Measurements from ENCODE around the gene PYY.
A peak's percentile ranks its signal among the peaks of the same experiment; 100 is the strongest.
"Not testable (repeated sequence)": the region's sequence is repeated elsewhere in the genome, so short reads cannot be mapped to it uniquely, and the experiment has no call there.

PYY gene

DNA sequence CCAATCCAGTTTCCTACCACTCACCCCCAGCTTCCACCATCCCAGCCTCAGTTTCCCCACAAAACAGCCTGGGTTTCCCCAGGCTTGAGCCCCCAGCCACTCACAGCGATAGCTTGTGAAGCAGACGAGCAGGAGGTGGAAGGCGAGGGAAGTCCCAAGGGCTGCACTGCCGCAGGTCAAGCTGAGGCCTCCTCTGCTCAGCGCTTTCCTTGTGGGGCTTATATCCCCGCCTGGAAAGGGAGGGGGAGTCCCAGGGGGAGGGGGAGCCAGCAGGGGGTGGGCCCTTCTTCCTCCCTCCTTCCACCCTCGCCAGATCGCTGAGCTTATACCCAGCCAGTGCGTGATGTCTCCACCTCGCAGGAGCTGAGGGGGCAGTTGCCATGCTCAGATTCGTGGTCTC, at the start of gene PYY:
Gene PYY (minus strand): TSS at position 195 of the 400 bp plus-strand sequence. CDS start 457 bp downstream, outside the sequence.
- no peak for DNase-seq (ENCODE audit: low read depth, low spot score)

DNA sequence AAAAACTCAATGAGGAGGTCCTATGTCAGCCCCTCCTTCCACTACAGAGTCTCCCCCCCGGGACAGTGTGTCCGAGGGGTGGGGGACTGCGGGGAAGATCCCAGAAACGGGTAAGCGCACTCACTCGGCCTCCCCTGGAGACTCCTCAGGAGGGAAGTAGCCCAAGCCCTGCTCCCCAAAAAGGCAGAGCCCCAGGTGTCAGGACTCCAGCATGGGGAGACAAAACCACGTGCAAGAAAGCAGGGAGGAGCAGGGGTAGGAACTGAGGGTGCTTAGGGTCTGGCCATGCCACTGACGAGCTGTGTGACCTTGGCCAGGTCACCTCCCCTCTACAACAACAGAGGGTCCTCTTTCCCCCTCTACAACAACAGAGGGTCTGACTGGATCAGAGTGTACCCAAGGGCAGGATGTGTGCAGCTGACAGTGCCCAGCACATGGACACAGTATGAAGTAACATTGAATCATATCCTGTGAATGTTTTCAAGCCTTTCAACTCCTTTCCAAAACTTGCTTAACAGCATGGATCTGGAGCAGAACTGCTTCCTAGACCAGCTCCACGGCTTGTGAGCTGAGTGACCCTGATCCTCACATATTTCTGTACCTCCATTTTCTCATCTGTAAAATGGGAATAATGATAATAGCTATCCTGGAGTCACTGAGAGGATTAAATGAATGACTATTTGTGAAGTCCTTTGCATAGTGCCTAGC, 48.6 kb upstream of the PYY start:
- DNase-seq (ENCODE audit: low read depth, low spot score): no peak

DNA sequence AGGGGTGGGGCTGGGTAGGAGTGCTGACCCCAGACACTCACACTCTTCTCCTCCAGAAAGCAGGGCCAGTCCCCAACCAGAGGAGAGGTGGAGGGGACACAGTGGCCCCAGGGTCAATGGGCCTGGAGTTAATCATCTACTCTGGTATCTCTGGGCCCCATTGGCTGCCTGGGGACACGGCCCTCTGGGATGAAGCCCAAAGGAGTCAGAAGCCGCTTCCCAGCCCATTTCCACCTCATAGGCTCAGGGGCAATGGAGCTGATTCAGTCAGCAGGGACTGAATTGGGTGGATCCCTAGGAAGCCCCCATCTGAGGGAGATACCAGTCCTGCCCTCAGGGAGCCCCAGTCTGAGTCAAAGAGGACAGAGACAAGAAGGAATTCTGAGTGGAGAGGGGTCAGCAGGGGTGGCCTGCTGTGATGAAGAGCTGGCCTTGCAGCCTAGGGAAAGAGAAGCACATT, 47.8 kb upstream of the PYY start:
- DNase-seq (ENCODE audit: low read depth, low spot score): no peak

DNA sequence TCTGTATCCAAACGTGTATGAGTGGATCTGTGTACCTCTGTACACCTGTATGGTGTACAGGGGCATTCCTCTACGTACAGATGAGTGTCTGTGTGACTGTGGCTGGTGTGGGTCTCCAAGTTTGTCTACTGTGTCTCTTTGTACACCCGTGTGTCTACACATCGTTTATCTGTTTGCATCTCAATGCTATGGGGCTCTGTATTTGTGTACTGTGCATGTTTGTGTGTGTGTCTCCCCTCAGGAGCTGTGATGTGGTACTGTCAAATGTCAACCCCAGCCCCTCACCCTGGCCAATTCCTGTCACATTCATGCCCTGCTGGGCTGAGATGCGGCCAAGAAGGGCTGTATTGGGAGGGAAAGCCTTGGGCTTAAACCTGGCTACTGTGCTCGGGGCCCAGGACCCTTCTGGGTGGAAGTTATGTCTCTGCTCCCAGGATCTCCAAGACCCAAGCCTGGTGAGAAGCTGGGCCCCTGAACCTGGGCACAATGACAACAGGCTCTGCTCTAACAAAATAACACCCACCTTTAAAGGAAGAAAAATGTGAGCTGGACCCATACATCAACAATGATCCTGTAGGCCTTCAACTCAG, 47.2 kb upstream of the PYY start:
- no peak for DNase-seq (ENCODE audit: low read depth, low spot score)

DNA sequence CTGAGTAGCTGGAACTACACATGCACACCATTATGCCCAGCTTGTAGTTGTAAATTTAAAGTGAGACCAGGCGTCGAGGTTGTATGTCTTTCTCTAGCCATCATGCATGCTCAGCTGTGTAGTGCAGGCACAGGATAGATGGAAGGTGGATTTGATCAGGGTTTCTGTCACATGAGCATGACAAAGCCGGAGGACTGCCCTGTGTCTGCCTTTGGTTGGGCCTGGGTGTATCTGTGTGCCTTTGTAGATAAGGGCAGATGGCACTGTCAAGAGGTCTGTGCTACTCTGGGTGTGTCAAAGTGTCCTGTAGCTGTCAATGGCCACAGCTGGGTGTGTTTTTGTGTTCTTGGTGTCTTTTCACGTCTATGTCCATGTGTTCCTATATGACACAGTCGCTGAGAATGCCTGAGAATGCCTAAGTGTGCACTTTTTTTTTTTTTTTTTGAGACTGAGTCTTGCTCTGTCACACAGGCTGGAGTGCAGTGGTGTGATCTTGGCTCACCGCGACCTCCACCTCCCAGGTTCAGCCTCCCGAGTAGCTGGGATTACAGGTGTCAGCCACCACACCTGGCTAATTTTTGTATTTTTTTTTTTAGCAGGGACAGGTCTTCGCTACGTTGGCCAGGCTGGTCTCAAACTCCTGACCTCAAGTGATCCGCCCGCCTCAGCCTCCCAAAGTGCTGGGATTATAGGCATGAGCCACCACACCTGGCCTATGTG, 46.6 kb upstream of the PYY start:
- no peak for DNase-seq (ENCODE audit: low read depth, low spot score)

DNA sequence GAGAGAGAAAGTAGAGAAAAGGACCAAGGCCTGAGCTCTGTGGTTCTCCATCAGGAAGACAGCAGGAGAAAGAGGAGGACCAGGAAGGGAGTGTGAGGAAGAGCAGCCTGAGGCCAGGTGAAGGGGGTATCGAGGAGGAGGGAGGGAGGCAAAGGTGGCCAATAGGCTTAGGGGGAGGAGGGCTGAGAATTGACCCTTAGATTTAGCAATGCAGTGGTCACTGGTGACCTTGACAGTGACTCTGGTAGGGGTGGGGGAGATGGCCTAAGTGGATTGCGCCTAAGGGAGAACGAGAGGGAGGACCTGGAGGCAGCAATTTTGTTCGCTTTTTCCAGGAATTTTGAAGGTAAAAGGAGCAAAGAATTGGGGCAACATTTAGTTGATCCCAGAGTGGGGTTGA, 45.3 kb upstream of the PYY start:
- no peak for DNase-seq (ENCODE audit: low read depth, low spot score)

DNA sequence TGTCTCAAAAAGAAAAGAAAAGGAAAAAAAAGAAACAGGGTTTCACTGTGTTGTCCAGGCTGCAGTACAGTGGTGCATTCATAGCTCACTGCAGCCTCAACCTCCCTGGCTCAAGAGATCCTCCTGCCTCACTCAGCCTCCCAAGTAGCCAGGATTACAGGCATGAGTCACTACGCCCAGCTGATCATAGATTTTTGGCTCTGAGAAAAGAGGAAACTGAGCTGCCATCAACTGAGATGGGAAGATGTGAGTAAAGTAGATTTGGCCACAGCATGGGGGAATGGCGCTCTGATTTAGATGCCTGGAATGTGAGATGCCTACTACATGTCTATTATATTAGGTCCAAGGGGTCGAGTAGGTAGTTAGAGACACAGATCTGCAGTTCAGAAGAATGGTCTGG, 44.8 kb upstream of the PYY start:
- peak; percentile 33 for DNase-seq (ENCODE audit: low read depth, low spot score)

DNA sequence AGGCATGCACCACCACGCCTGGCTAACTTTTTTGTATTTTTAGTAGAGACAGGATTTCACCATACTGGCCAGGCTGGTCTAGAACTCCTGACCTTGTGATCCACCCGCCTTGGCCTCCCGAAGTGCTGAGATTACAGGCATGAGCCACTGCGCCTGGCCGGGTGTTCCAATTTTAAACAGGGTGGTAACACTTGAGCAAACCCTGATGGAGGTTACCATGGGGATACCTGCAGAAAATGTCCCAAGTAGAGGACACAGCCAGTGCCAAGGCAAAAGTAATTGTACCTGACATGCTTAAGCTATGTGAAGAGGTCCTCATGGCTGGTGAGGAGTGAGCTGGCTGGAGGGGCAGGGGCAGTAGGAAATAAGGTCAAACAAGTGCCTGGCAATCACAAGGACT, 43.4 kb upstream of the PYY start:
- not testable (repeated sequence) for DNase-seq (ENCODE audit: low read depth, low spot score)

DNA sequence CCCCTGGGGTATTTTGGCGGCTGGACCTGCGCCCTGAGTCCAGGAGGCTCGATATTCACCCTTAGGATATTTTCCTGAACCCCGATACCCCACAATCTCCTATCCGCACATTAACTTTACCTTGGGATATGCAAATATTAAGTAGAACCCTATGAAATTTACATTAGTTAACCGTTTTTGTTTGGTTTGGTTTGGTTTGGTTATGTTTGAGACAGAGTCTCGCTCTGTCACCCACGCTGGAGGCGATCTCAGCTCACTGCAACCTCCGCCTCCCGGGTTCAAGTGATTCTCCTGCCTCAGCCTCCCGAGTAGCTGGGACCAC, 41.4 kb upstream of the PYY start:
- no peak for DNase-seq (ENCODE audit: low read depth, low spot score)

DNA sequence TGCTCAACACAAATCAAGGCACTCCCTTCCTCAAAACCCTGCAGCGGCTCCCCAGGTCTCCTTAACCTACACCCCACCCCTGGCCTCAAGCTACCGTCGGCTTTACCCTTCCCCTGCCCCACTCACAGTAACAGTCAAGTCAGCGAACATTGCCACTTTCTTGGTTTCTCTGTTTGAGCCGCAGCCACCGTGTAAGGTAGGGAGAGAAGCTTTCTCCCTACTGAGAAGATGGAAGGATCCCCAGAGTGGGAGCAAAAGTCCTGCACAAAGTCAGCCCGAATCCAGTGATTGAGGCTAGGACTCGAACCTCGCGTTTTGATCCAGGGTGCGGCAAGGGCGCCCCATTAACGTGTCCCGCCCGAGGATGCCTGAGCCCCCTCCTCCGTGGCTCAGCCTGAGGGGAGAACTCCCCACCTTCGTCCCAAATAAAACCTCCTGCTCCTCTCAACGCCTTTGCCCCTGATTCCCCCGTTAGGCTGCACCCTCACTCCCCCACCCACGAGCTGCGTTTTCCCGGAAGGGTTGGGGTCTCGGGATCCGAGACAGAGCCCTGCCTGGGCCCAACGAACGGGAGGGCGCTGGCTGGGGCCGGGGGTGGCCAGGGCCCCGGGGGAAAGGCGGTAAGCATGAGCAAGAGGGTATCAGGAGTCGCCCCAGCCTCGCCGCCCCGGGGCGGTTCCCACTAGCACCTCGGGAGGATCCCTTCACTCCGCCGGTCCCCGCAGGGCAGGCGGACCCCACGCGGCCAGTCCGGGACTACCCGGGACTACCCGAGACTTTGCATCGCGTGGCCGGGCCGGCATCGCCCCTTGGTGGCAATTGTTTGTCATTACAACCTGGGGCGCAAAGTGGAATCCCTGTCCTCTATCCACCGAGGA, 40.8 kb upstream of the PYY start:
- peak; percentile 78 for DNase-seq (ENCODE audit: low read depth, low spot score)

DNA sequence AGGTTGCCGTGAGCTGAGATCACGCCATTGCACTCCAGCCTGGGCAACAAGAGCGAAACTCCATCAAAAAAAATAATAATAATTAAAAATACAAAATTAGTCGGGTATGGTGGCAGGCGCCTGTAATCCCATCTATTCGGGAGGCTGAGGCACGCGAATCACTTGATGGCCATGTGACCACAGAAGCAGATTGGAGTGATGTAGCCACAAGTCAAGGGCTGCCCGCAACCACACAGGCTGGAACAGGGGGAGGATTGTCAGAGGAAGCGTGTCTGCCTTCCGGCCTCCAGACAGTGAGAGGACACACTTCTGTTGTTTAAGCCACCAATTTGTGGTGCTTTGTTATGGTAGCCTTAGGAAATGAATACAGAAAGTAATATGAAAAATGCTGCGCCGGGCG, 38.9 kb upstream of the PYY start:
- DNase-seq (ENCODE audit: low read depth, low spot score): no peak

DNA sequence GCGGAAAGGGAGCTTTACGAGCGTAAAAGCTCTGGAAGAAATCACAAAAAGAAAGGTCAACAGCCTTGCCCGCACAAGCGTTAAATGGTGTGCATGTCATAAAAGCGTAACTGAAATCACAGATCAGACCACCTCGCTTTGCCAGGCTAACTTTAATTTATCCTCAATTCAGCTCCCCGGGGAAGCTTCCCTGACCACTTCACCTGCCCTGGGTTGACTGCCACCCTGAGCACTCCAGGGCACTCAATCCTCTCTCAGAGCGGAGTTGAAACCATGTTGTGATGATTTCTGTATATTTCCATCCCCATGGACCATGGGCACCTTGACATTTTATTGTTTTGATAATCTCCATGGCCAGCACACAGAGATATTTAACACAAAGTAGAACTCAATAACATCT, 34.6 kb upstream of the PYY start:
- no peak for DNase-seq (ENCODE audit: low read depth, low spot score)

DNA sequence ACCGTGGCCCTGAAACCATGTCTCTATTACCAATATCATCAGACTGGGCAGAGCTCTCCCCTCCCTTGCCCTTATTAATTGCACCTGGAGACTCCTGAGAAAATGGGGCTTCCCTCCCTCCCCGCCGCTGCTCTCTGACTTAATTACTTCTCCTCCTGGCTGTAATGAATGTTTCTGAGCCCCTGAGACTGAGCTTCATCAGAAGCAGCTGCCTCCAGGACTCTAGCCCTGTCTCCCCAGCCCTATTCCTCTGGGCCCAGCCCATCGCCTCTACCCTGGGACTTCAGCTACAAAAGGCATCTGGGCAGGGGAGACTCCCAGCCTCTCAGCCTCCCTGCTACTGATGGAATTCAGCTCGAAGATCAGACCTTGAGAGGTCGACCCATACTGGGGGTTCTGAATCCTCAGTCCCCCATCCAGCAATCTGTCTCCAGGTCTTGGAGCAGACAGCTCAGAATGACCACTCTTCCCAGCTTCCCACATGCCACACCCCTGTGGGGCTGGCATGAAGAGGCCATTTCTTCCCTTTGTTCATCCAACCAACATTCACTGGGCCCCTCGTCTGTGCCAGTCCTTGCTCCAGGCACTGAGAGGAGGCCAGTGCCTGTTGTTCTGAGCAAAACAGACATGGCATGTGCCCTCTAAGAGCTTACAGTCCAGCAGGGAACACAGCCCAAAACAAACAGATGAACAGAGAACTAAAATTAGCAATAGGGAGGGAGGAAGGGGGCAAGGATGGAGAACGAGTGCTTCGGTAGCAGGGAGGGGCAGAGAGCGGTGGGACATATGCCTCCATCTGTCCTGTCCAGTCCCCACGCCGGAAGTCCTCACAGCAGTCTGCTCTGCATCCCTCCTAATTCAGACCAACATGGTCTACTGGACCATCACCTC, 33.6 kb upstream of the PYY start:
- no peak for DNase-seq (ENCODE audit: low read depth, low spot score)

DNA sequence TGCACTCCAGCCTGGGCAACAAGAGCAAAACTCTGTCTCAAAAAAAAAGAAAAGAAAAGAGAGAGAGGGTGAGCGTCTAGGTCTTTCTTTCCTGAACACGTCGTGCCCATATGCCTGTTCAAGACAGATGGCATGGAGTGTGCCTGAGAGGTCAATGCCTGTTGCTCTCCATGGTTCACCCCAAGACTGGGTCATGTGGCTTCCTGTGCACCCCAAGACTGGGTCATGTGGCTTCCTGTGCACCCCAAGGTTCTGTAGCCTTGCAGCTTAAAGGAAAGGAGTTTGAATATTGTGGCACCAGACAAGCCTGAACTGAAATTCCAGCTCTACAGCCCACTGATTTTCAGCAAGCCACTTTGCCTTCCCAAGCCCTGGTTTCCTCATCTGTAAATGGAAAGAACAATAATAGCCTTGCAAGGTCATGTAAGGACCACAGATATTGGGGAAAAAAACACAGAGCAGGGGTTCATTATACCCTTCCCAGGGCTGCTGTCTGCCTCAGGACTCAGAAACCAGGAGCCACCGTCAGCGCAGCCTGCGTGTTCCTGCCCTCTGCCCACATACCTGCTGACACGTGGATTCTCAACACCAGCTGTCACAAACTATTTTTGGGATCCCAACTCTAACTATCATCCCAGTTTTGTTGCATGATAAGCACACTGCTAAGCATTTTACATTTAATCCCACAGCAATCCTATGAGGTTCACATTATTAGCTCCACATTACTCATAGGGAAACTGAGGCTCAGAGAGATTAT, 32.7 kb upstream of the PYY start:
- DNase-seq (ENCODE audit: low read depth, low spot score): no peak

DNA sequence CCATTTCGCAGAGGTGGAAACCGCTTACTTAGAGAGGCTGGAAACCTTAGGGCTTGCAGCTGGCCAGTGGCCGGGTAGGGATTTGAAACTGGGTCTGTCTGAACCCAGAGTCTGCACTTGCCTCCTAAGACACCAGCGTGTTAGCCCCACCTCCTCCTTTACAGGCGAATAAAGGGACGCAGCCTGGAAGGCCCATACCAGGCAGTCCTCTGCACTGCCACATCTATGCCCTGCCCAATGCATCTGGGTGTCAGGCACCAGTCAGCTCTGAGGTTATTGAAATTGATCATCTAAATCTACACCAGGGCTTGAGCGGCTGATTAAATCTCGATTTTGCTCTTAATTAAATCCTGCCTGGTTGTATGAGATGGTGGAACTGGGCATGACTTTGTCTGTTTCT, 30.8 kb upstream of the PYY start:
- no peak for DNase-seq (ENCODE audit: low read depth, low spot score)

DNA sequence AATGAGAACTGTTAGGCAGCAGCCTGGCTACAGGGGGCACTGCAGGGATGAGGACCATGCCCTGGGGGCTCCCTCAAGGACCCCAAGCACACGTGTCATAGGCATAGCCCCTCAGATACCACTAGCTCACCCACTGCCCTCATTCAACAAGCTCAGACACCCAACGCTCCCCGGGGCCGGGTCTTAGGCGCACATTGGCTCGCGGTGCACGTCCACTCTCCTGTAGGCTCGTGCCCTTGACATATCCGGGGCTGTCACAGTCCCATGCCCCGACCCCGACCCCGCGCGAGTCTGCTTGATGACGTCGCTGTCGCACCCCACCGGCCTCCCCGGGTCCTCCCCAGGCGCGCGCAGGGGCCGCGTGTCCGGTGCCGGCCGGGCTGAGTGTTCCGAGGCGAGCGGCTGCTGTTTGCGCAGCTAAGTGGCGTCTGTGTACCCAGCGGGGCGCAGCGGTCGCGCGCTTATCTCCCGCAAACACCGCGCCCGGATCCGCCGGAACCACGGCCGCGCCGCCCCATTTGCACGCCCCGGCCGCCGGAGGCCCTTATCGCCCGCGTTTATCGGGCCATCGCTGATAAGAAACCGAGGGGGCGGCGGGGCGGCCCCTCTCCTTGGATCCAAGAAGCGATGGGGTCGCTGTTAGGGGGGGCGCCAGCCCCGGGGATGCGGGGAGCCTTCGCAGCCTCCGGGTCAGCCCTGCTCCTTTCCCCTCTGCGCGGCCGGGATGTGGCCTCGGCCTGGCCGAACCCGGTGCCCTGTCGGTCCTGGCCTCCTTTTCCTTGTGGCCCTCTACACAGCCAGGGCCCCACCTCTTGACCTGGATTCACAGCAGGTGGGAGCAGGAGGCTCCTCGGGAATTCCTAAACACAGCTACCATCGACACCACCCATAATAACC, 30.0 kb upstream of the PYY start:
- peak; percentile 27 for DNase-seq (ENCODE audit: low read depth, low spot score)

DNA sequence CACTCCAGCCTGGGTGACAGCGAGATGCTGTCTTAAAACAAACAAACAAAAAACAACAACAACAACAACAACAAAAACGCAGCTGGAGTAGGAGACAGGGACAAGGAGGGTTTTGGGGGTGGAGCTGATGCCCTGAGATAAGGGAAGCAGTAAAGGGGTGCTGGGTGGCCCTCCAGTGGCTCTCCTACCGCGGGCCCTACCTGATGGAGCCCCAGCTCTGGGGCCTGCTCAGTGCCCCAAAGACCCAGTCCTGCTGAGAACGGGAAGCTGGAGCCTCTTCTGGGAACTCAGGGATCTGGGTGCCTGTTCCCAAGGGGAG, 29.4 kb upstream of the PYY start:
- no peak for DNase-seq (ENCODE audit: low read depth, low spot score)

DNA sequence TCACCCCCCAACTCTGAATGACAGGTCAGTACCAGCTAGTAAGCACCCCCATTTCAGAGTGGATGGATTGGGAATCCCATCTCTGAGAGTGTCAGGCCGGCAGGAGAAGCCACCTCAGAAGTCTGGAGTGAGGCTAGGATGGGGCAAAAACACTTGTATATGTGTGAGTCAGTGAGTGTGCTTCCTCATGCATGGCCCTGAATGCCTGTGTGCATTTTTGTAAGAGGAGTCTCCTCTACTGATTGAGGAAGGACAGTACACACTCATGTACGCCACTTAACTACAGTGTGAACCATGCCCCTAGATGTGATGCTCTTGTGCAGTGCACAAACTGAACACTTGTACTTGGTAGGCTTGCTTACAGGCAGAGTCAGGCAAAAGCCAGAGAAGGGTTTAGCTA, 28.4 kb upstream of the PYY start:
- DNase-seq (ENCODE audit: low read depth, low spot score): no peak

DNA sequence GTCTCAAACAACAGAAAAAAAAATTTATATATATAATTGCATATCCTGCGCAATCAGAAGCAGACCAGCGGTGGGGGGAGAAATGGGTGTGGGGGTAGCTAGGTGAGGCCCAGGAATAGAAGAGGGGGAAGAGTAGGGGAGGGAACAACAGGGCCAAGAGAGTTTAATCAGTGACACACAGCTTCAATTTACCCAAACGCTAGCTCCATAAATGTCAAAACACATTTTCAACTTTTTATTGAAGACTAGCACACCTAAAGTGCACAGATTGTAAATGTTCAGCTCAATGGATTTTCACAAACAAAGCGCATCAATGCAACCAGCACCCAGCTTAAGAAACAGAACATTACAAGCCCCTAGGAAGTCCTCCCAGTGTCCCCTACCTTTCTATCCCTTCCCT, 25.9 kb upstream of the PYY start:
- DNase-seq (ENCODE audit: low read depth, low spot score): no peak

DNA sequence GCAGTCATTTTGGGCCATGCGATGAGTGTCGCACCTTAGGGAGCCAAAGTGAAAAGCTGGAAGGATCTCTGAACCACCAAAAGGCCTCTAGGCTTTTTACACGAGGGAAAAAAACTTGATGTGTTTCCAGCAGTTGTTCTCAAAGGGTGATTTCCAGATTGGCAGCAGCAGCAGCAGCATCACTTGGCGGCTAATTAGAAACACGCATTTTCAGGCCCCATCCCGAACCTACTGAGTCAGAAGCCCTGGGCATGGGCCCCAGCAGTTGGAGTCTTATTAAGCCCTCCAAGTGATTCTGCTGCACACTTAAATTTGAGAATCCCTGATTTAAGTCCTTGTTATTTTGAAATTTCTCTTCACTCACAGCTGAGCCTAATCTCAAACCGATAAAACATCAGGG, 25.3 kb upstream of the PYY start:
- no peak for DNase-seq (ENCODE audit: low read depth, low spot score)
